Body of pancreas (tissue), 4 donors: ENCODE data around the gene REPIN1.

Source experiments
- POLR2A ChIP-seq, 3 donors: fragments of 450-650 bp; IDR thresholded peaks; one replicate each; pipeline ENCODE4 v1.6.1; 2016; ENCODE audit warnings: antibody characterized with exemption in 3 of 3, mild to moderate bottlenecking in 2 of 3
- TF ChIP-seq, protein P1 (sequence below), 7 experiments: fragments of 450-650 bp in 4 of 7; fragments of 200-600 bp in 3 of 7; sonication (generic) in 3 of 7; IDR thresholded peaks; one replicate each; pipeline ENCODE4 v1.5.1; 2016 to 2019; ENCODE audit warnings: antibody characterized with exemption in 7 of 7

DNA sequence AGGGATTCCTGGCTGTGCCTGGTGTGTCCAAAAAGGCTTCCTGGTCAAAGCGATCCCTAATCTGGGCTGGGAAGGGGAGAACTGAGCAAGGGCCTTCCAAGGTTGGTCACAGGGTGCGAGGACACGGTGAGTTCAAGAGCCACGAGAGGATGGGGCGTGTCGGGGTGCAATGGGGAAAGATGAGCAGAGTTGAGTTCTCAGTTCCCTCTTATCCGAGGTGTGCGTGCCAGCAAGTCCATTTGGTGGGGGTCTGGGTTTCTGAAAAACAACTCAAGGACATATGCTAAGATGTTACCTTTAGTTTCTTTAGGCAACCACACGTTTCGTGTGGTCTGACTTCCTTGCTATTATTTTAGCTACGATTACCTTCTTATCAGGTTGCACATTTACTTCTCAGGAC lies 11.8 kb downstream of the REPIN1 start:
- TF ChIP-seq, protein P1, sequence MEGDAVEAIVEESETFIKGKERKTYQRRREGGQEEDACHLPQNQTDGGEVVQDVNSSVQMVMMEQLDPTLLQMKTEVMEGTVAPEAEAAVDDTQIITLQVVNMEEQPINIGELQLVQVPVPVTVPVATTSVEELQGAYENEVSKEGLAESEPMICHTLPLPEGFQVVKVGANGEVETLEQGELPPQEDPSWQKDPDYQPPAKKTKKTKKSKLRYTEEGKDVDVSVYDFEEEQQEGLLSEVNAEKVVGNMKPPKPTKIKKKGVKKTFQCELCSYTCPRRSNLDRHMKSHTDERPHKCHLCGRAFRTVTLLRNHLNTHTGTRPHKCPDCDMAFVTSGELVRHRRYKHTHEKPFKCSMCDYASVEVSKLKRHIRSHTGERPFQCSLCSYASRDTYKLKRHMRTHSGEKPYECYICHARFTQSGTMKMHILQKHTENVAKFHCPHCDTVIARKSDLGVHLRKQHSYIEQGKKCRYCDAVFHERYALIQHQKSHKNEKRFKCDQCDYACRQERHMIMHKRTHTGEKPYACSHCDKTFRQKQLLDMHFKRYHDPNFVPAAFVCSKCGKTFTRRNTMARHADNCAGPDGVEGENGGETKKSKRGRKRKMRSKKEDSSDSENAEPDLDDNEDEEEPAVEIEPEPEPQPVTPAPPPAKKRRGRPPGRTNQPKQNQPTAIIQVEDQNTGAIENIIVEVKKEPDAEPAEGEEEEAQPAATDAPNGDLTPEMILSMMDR (IDR thresholded peaks at IDR 0.05) = no peak
- TF ChIP-seq POLR2A (IDR thresholded peaks at IDR 0.05) = no peak
